ENCODE results near the gene PRR7.

Gene PRR7
- 31.6 to 36.1 (median 33.5) reads per million in 3 donors for total RNA-seq

DNA sequence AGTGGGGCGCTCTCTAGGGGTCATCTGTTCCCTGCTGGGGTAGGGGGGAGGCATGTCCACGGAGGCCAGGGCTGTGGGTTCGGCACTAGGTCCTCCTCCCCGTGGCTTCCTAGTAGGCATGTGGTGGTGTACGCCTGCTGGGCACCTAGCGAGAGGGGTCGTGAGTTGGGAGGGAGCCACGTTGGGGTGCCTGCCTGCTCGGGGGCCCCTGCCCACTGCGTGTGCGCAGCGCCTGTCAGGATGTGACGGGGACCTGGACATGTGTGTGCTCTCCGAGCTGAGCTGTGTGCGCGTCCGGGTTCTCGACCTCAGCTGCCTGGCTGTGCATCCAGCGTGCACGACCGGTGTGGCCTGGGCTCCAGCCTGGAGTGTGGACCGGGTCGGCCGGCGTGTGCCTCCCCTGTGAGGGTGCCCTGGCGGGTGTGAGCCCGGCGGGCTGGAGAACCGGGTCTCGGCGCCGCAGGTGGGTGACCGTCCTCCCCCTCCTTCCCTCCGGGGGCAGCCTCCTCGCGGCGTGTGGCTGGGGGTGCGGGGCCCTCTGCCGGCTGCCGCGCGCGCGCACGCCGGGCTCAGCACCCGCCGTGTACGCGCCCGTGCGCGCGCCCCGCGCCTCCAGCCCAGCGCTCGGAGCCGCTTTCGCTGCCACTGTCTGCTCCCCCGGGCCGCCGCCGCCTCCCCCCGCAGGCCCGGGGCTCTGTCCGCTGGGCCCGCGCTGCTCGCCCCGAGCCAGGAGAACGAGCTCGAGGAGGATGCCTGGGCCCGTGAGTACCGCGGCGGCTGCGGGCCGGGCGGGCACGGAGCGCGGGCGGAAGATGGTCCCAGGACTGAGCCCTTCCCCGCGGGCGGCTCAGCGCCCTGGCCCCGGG is at the start of gene PRR7:
Gene PRR7, plus strand, starts transcription at position 615 of the 866 bp plus-strand sequence. CDS start 8,254 bp downstream, outside the sequence.
- H3K36me3 ChIP-seq (ENCODE audit: control insufficient read depth, insufficient read depth, low read length): peaks cover 22% of the 10 kb centered on the region
- peaks cover 43% of the 10 kb centered on the region for H3K4me1 ChIP-seq (ENCODE audit: control insufficient read depth, insufficient read depth, low read length, poor library complexity, severe bottlenecking)
- DNase-seq: peak; percentile 51 to 56 (median 55)
- no peaks in the 10 kb centered on the region for H3K9me3 ChIP-seq (ENCODE audit: control insufficient read depth, low read length)
- H3K4me3 ChIP-seq (ENCODE audit: insufficient read depth, low read depth, low read length, poor library complexity, severe bottlenecking): peak within 1 kb of the TSS; percentile 53
- no peaks in the 10 kb centered on the region for H3K27me3 ChIP-seq (replicated peaks; ENCODE audit: control insufficient read depth, insufficient read depth, low read length, poor library complexity, severe bottlenecking)
- H3K27ac ChIP-seq (ENCODE audit: insufficient read depth, low read length, poor library complexity, severe bottlenecking): peak within 1 kb of the TSS; percentile 93

DNA sequence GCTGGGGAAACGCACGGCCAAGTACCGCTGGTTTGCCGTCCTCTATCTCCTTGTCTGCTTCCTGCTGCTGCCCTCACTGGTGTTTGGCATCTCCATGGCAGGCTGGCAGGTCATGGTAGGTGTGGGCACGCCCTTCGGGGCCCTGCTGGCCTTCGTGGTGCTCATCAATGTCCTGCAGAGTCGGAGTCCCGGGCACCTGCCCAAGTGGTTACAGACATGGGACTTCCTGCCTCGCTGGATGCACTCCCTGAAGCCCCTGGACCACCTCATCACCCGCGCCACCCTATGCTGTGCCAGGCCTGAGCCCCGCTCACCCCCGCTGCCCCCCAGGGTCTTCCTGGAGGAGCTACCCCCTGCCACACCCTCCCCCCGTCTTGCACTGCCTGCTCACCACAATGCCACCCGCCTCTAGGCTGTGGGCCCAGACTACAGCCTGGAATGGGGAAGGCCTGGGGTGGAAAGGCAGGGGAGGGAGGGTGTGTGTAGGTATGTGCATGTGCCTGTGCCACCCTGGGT is 48.7 kb upstream of the PRR7 start:
- Histone ChIP-seq H3K27me3 (replicated peaks; ENCODE audit: control insufficient read depth, insufficient read depth, low read length, poor library complexity, severe bottlenecking) (no peaks in the 10 kb centered on the region), H3K27ac (ENCODE audit: insufficient read depth, low read length, poor library complexity, severe bottlenecking) (no peak overlapping the region), H3K4me3 (ENCODE audit: insufficient read depth, low read depth, low read length, poor library complexity, severe bottlenecking) (no peak overlapping the region), H3K4me1 (ENCODE audit: control insufficient read depth, insufficient read depth, low read length, poor library complexity, severe bottlenecking) (peaks cover 7% of the 10 kb centered on the region), H3K36me3 (ENCODE audit: control insufficient read depth, insufficient read depth, low read length) (no peaks in the 10 kb centered on the region), H3K9me3 (ENCODE audit: control insufficient read depth, low read length) (no peaks in the 10 kb centered on the region)
- DNase-seq: no peak

DNA sequence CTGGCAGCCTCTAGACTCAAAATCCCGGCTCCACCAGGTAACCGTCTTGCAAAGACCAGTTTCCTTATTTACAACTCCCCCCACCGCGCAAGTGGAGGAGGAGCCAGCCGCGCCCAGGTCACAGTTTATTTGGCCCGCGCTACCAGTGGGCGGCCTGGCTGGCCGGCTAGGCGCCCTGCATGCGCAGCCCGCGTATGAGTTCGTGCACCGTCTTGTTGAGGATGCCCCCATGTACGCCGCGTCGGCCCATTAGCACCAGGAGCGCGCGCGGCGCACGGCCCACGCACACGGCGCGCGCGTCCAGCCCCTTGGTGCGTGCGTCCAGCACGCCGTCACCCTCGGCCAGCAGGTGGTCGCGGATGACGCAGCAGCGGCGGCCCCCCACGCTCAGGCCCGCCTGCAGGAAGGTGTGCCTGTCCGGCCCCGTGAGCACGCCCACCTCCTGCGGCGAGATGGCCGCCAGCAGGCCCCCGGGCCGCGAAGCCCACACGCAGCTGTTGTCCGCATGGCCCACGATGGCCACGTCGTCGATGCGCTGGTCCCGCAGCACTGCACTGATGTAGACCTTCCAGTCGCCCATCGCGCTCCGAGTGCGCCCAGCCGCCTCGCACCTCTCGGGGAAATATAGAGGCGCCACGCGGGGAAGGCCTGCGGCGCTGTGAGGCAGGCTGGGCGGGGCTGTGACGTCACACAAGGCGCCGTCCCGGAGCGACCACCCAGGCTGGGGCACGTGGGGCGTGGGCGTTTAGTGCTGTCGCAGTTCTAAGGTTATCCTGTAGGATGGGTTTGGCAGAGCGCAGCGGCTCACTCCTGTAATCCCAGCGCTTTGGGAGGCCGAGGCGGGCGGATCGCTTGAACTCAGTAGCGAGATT is 46.4 kb upstream of the PRR7 start, which contains the start of gene PFN3:
Gene PFN3, minus strand, starts transcription at position 665 of the 872 bp plus-strand sequence. Its CDS starts 85 bp downstream, at position 580.
- H3K4me3 ChIP-seq (ENCODE audit: insufficient read depth, low read depth, low read length, poor library complexity, severe bottlenecking): no peak within 1 kb of the TSS

GRCh38 chr5:177402271-177403043 is 44.2 kb upstream of the PRR7 start:
- Histone ChIP-seq H3K9me3 (ENCODE audit: control insufficient read depth, low read length) (no peaks in the 10 kb centered on the region), H3K4me1 (ENCODE audit: control insufficient read depth, insufficient read depth, low read length, poor library complexity, severe bottlenecking) (peaks cover 26% of the 10 kb centered on the region), H3K27ac (ENCODE audit: insufficient read depth, low read length, poor library complexity, severe bottlenecking) (peak overlapping the region; percentile 71), H3K4me3 (ENCODE audit: insufficient read depth, low read depth, low read length, poor library complexity, severe bottlenecking) (peak overlapping the region; percentile 41), H3K27me3 (replicated peaks; ENCODE audit: control insufficient read depth, insufficient read depth, low read length, poor library complexity, severe bottlenecking) (no peaks in the 10 kb centered on the region), H3K36me3 (ENCODE audit: control insufficient read depth, insufficient read depth, low read length) (no peaks in the 10 kb centered on the region)
- peak; percentile 40 to 55 (median 44) for DNase-seq

More for the DNA sequence above, 46.4 kb upstream of the PRR7 start, which contains the start of gene PFN3:
- Histone ChIP-seq H3K27me3 (replicated peaks; ENCODE audit: control insufficient read depth, insufficient read depth, low read length, poor library complexity, severe bottlenecking) (no peaks in the 10 kb centered on the region), H3K9me3 (ENCODE audit: control insufficient read depth, low read length) (no peaks in the 10 kb centered on the region), H3K27ac (ENCODE audit: insufficient read depth, low read length, poor library complexity, severe bottlenecking) (no peak within 1 kb of the TSS), H3K36me3 (ENCODE audit: control insufficient read depth, insufficient read depth, low read length) (no peaks in the 10 kb centered on the region), H3K4me1 (ENCODE audit: control insufficient read depth, insufficient read depth, low read length, poor library complexity, severe bottlenecking) (peaks cover 26% of the 10 kb centered on the region)
- DNase-seq: no peak

- Histone ChIP-seq H3K9me3 (ENCODE audit: control insufficient read depth, low read length) (no peaks in the 10 kb centered on the region), H3K36me3 (ENCODE audit: control insufficient read depth, insufficient read depth, low read length) (no peaks in the 10 kb centered on the region), H3K27me3 (replicated peaks; ENCODE audit: control insufficient read depth, insufficient read depth, low read length, poor library complexity, severe bottlenecking) (no peaks in the 10 kb centered on the region), H3K4me1 (ENCODE audit: control insufficient read depth, insufficient read depth, low read length, poor library complexity, severe bottlenecking) (peaks cover 26% of the 10 kb centered on the region), H3K4me3 (ENCODE audit: insufficient read depth, low read depth, low read length, poor library complexity, severe bottlenecking) (peak overlapping the region; percentile 41), H3K27ac (ENCODE audit: insufficient read depth, low read length, poor library complexity, severe bottlenecking) (peak overlapping the region; percentile 71)
- DNase-seq: peak; percentile 47 to 64 (median 53)
Observed at GRCh38 chr5:177403102-177403791, 43.4 kb upstream of the PRR7 start.

DNA sequence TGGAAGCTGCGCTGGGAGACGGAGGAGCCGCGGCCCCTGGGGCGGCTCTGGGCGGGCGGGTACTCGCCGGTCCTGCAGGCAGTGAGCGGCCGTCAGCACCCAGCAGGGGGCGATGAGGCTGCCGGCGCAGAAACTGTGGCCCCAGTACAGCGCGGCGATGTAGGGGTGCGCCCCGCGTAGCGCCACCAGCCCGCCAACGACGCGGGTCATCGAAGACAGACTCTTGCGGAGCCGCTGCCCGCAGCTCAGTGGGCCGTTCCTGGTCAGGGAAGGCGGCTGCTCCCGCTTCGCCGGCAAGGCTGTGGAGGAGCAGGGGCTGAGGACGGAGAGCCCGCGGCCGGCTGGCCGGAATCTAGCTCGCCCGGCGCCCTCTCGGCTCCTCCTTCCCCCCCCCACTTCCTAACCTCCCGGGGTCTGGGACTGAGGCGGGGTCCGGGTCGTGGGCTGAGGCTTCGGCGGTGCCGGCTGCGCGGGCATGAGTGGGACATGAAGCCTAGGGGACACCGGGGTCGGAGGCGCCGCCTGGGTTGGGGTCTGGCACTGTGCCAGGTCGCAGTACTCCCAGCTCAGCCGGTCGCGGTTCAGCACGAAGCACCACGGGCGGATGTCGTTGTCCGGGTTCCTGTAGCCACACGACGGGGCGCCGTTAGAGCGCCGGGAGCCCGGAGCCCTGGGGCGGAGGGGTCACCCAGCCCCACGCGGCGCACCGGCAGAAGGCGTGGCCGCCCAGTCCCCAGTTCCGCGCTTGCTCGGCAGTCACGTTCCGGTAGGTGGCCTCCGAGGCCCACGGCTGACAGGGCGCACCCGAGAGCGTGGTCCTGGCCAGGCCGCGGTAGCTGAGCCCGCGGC is 42.6 kb upstream of the PRR7 start:
- peak overlapping the region; percentile 71 for H3K27ac ChIP-seq (ENCODE audit: insufficient read depth, low read length, poor library complexity, severe bottlenecking)
- peak overlapping the region; percentile 41 for H3K4me3 ChIP-seq (ENCODE audit: insufficient read depth, low read depth, low read length, poor library complexity, severe bottlenecking)
- H3K36me3 ChIP-seq (ENCODE audit: control insufficient read depth, insufficient read depth, low read length): no peaks in the 10 kb centered on the region
- peaks cover 26% of the 10 kb centered on the region for H3K4me1 ChIP-seq (ENCODE audit: control insufficient read depth, insufficient read depth, low read length, poor library complexity, severe bottlenecking)
- DNase-seq: peak; percentile 75 to 80 (median 80)
- no peaks in the 10 kb centered on the region for H3K9me3 ChIP-seq (ENCODE audit: control insufficient read depth, low read length)
- no peaks in the 10 kb centered on the region for H3K27me3 ChIP-seq (replicated peaks; ENCODE audit: control insufficient read depth, insufficient read depth, low read length, poor library complexity, severe bottlenecking)

DNA sequence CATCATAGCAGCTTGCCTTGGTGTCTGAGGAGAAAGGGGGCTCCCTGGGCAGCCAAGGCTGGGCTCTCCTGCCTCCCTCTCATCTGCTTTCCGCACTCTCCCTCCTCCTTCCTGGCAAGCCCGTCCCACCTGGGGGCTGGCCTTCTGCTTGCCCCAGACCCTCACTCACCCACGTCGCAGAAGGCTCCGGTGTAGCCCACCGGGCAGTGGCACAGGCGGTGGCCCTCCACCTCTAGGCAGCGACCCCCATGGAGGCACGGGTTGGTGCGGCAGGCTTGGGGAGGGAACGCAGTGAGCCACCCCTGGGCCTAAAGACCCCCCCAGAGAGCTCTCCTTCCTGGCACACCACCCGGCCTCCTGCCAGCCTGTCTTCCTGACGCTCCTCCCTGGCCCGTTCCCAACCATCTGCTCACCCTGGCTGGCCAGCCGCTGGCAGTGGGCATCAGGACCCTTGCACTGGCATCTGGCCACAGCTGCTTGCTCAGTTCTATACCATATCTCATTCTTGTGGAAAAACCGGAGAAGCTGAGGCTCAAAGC is 41.9 kb upstream of the PRR7 start:
- Histone ChIP-seq H3K36me3 (ENCODE audit: control insufficient read depth, insufficient read depth, low read length) (no peaks in the 10 kb centered on the region), H3K4me3 (ENCODE audit: insufficient read depth, low read depth, low read length, poor library complexity, severe bottlenecking) (peak overlapping the region; percentile 41), H3K4me1 (ENCODE audit: control insufficient read depth, insufficient read depth, low read length, poor library complexity, severe bottlenecking) (peaks cover 26% of the 10 kb centered on the region), H3K27me3 (replicated peaks; ENCODE audit: control insufficient read depth, insufficient read depth, low read length, poor library complexity, severe bottlenecking) (no peaks in the 10 kb centered on the region), H3K27ac (ENCODE audit: insufficient read depth, low read length, poor library complexity, severe bottlenecking) (peak overlapping the region; percentile 71), H3K9me3 (ENCODE audit: control insufficient read depth, low read length) (no peaks in the 10 kb centered on the region)
- DNase-seq: no peak

- Histone ChIP-seq H3K27ac (ENCODE audit: insufficient read depth, low read length, poor library complexity, severe bottlenecking) (no peak overlapping the region), H3K9me3 (ENCODE audit: control insufficient read depth, low read length) (no peaks in the 10 kb centered on the region), H3K27me3 (replicated peaks; ENCODE audit: control insufficient read depth, insufficient read depth, low read length, poor library complexity, severe bottlenecking) (no peaks in the 10 kb centered on the region), H3K4me3 (ENCODE audit: insufficient read depth, low read depth, low read length, poor library complexity, severe bottlenecking) (no peak overlapping the region), H3K36me3 (ENCODE audit: control insufficient read depth, insufficient read depth, low read length) (no peaks in the 10 kb centered on the region), H3K4me1 (ENCODE audit: control insufficient read depth, insufficient read depth, low read length, poor library complexity, severe bottlenecking) (peaks cover 26% of the 10 kb centered on the region)
- DNase-seq: no peak
Observed at GRCh38 chr5:177405312-177405711, 41.3 kb upstream of the PRR7 start.

Measured in effector memory CD4-positive, alpha-beta T cell (primary cell).